C4-2B (cell line): ENCODE data around the gene ESPN.
"Not testable (repeated sequence)": the region's sequence is repeated elsewhere in the genome, so short reads cannot be mapped to it uniquely, and the experiment has no call there.

Source experiments
- ZFX ChIP-seq: fragments of 450-650 bp; IDR thresholded peaks from 2 replicates; pipeline ENCODE4 v1.6.1; 2017
- TF ChIP-seq, protein P1 (sequence below): fragments of 450-650 bp; conservative IDR thresholded peaks from 2 replicates; pipeline ENCODE4 v1.5.1; 2017; ENCODE audit warnings: mild to moderate bottlenecking

DNA sequence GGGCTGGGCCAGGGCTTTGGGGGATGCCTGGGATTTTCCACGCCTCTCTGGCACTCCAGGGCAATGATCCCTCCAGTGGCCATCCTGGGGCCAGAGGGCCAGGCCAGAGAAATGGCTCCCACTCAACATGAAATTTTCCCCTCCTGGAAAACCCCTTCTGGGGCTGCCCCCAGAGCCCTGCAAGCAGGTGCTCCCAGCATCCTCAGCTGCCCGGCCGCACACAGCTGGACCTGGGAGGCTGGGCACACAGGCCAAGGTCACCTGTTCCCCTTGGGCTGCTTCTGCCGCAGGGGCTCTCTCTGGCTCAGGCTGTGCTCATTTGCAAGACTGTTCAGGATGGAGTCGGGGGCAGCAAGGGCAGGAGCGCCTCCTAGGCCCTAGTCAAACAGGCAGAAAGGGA is 3.9 kb downstream of the ESPN start:
- TF ChIP-seq, protein P1, sequence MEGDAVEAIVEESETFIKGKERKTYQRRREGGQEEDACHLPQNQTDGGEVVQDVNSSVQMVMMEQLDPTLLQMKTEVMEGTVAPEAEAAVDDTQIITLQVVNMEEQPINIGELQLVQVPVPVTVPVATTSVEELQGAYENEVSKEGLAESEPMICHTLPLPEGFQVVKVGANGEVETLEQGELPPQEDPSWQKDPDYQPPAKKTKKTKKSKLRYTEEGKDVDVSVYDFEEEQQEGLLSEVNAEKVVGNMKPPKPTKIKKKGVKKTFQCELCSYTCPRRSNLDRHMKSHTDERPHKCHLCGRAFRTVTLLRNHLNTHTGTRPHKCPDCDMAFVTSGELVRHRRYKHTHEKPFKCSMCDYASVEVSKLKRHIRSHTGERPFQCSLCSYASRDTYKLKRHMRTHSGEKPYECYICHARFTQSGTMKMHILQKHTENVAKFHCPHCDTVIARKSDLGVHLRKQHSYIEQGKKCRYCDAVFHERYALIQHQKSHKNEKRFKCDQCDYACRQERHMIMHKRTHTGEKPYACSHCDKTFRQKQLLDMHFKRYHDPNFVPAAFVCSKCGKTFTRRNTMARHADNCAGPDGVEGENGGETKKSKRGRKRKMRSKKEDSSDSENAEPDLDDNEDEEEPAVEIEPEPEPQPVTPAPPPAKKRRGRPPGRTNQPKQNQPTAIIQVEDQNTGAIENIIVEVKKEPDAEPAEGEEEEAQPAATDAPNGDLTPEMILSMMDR = not testable (repeated sequence)
- TF ChIP-seq ZFX = not testable (repeated sequence)
